Right ventricle myocardium superior (tissue), 1 donor: Measurements from ENCODE around the gene AAK1. TPM values are rescaled to one million over a fixed set of nuclear protein-coding genes. Genes with fewer than 3 reads are reported as not detected.
A peak's percentile ranks its signal among the peaks of the same experiment; 100 is the strongest.

ENCODE experiments used
- ATAC-seq: fragments of 200-7000 bp; cut with Tn5 transposase; one replicate; pipeline ENCODE4 v1.9.1; 2020; ENCODE audit warnings: mild to moderate bottlenecking; ENCODE audit not compliant: poor library complexity
- DNase-seq: peaks from one replicate; pipeline ENCODE4 v3.0.0-alpha.2; 2020
- intact Hi-C: fragments of 100-400 bp; cut with DNase I; formaldehyde crosslinking; loops from one replicate; pipeline ENCODE4 v1.11.2; 2022
- total RNA-seq: library from RNA; stranded (reverse); fragmentation: NEBNext Ultra II Directional; extraction: Animal tissue kit (Norgen Biotek cat#: 25700); gene quantifications from one replicate; pipeline ENCODE4 v1.2.1, GENCODE V29; 2021
- donor health status: DM: no; HTN: yes; CAD: no; lungs with severe emphysema.

Gene AAK1
- total RNA-seq, 1 donor from 2014 or later: 87.2 TPM

DNA sequence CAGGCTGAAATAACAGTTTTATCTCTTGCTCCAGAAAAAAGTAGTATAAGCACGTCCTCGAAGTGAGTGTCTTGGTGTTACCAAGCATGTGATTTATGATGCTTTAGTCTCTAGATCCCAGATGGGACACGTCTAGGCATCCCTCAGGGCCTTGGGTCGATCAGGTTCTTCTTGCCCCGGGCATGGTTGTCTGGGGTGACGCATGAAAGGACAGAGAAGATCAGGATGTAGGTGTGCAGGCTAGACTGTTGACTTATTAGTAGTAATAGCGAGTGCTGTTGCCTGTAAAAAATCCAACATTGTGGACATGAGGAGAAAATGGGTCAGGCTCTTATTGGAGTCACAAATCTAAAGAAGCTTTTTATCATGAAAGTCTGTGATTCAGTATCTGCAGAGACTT, 112.4 kb downstream of the AAK1 start:
- intact Hi-C loops: no loop called here
- DNase-seq (no peak), ATAC-seq (no peak)

DNA sequence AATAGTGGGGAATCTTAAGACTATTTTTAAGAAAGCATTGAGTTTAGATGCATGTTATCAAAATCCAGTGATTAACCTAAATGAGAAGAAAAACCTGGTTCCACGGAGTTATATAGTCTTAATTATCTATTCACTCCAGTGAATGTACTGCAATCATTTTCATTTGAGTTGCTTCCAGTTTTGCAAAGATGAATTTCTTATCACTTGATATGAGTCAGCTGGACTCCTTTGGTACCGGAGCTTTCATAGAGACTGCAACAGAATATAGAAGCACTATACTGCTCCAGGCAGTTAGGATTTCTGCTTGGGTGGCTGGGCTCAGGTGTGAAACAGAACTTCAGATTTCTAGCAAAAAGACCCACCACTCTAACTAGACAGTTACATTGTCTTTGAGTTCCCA, 114.1 kb downstream of the AAK1 start:
- DNase-seq (no peak), ATAC-seq (no peak)
- intact Hi-C loops: no loop called here

DNA sequence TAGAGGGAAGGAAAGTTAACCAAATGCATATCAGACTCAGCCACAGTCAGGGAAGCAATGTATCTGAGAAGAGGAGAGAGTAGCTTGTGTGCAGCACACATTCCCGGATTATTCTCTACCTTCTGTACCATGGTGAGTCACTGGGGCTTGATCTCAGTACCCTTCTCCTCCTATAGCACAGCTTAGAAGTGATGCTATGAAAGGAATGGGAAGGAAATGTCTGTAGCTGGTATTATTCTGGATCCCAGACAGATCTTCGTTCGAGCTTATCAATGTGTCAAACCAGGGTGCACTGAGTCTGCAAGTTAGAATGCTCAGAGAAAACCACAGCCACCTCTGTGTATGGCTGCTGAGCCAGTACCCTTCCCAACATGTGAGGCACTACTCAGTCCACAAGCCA, 118.3 kb downstream of the AAK1 start:
- no peak for ATAC-seq
- intact Hi-C loops: no loop called here
- no peak for DNase-seq

- intact Hi-C loops: no loop called here
- ATAC-seq: no peak
- DNase-seq: no peak
Observed at GRCh38 chr2:69524799-69525198, 118.7 kb downstream of the AAK1 start.

- intact Hi-C loops: no loop called here
- ATAC-seq (no peak), DNase-seq (no peak)
Observed at GRCh38 chr2:69521747-69522146, 121.8 kb downstream of the AAK1 start.

DNA sequence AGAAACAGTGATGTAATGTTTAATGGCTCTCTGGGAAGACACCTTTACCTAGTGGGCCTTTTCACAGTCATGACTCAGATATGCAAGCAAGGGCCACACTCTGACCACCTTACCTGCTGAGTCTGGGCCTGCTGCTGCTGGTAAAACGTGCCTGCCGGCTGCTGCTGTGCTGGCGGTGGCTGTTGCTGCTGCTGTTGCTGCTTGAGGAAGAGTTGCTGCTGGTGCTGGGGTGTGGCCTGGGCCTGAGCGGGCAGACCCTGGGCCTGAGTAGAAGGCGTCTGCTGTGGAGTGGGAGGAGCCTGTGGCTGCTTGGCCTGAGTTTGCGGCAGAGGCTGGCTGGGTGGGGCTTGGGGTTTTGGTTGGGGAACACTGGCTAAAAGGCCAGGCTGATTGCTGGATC, 124.7 kb downstream of the AAK1 start:
- ATAC-seq (peak; percentile 39), DNase-seq (peak; percentile 53)
- intact Hi-C loops: no loop called here

GRCh38 chr2:69517410-69517809, 126.1 kb downstream of the AAK1 start:
- ATAC-seq: no peak
- intact Hi-C loops: no loop called here

DNA sequence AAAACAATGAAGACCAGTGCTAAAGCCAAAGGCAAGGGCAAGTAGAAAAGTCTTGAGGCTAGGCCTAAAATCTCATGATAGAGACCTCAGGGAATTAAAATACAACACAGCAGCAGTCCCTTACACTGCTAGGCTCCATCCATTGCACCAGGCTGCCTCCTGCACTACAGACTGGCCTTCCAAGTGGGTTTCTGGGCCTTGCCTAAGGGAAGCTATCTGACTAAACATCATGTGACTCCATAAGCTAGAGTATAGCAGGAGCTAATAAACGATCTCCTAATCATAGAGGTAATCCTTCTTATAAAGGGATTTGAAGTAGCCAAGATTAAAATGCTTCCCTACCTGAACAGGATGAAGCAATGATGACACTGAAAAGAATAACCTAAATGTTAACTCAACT, 128.7 kb downstream of the AAK1 start:
- intact Hi-C loops: no loop called here
- DNase-seq (no peak), ATAC-seq (no peak)

More at GRCh38 chr2:69517410-69517809, 126.1 kb downstream of the AAK1 start:
- no peak for DNase-seq

DNA sequence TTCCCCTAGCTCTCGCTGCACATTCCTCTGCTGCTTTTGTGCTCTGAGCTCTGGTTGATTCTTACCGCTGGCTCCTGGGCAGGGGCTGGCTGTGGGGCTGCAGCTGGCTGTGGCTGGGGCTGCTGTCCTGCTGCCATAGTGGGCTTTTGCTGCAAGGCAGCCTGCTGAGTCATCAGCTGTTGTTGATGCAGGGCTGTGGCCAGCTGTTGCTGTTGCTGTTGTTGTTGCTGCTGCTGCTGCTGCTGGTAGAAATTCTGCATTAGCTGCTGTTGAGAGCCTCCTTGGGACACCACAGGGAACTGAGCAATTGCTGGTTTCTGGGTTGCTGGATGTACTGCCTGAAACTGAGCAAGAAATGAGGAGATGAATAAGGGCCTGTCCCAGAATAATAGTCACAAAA, 129.1 kb downstream of the AAK1 start:
- DNase-seq: no peak
- peak; percentile 16 for ATAC-seq
- intact Hi-C loops: no loop called here

DNA sequence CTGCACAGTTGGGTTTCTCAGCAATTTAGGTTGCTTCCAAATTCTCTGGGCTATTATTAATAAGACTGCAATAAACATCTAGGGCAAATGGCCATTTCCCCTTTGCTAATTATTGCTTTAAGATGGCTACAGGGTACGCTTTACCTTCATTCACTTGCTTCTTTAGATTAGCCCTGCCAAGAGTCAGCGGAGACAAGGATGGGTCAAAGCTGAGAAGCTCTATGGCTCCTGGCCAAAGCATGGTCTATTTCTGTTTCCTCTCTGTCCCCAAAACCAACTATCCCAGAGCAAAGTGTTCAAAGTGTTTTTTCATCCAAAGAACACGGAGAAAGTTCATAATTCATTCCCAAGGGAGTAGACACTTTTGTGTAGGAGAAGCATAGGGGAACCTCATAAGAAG, 131.1 kb downstream of the AAK1 start:
- DNase-seq (no peak), ATAC-seq (peak; percentile 76)
- intact Hi-C loops: no loop called here

DNA sequence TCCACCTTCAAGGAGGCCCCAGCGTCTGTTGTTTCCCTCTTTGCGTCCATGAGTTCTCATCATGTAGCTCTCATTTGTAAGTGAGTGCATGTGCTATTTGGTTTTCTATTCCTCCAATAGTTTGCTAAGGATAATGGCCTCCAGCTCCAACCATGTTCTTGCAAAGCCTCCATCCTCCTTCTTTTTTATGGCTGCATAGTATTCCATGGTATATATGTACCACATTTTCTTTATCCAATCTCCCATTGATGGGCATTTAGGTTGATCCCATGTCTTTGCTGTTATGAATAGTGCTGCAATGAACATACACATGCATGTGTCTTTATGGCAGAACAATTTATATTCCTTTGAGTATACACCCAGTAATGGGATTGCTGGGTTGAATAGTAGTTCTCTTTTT, 133.3 kb downstream of the AAK1 start:
- intact Hi-C loops: no loop called here
- DNase-seq: no peak
- no peak for ATAC-seq

GRCh38 chr2:69509750-69510140, 133.8 kb downstream of the AAK1 start:
- intact Hi-C loops: no loop called here
- no peak for ATAC-seq
- no peak for DNase-seq

- intact Hi-C loops: no loop called here
- ATAC-seq (peak; percentile 21), DNase-seq (peak; percentile 47)
Observed at GRCh38 chr2:69509011-69509749, 134.4 kb downstream of the AAK1 start.

GRCh38 chr2:69505710-69506109, 137.8 kb downstream of the AAK1 start:
- intact Hi-C loops: no loop called here
- ATAC-seq (peak; percentile 50), DNase-seq (no peak)

- ATAC-seq (no peak), DNase-seq (no peak)
- intact Hi-C loops: no loop called here
Observed at GRCh38 chr2:69501301-69501700, 142.2 kb downstream of the AAK1 start.

GRCh38 chr2:69499966-69500365, 143.6 kb downstream of the AAK1 start:
- no peak for ATAC-seq

DNA sequence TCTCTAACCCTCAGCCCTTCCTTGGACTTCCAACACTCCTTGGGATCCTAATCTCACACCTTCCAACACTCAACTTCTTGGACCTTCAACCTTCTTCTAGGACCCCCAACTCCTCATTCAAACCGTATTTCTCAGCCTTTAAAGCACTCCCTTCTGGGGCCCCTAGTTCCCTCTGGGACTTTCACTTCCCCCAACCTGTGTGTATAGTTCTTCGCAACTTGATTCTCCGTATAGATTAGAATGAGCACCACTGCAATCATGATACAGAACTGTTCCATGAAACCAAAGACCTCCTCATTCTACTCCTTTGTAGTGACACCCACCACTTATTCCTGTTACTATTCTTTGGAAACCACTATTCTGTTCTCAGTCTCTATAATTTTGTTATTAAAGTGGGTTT, 144.3 kb downstream of the AAK1 start:
- DNase-seq (no peak), ATAC-seq (no peak)
- intact Hi-C loops: no loop called here

More at GRCh38 chr2:69499966-69500365, 143.6 kb downstream of the AAK1 start:
- intact Hi-C loops: no loop called here
- DNase-seq: no peak

DNA sequence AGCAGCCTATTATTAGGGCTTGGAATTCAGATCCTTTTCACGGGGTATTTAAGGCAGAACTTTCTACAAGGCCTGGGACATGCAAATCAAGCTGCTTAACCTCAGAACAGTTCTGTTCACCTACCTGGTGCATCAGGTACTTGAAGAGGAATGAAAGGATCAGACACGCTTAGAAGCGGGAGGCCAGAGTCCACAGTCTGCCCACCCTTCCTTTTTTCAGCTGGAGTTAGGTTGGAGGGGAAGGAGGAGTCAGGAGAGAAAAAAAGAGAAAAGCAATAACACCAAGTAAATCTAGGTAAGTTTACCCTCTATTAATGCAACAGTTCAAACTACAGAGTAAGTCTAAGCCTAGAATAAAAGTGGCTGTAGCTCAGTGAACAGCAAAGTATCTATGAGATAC, 147.7 kb downstream of the AAK1 start:
- DNase-seq: no peak
- ATAC-seq: no peak
- intact Hi-C loops: no loop called here

- intact Hi-C loops: no loop called here
- DNase-seq (no peak), ATAC-seq (no peak)
Observed at GRCh38 chr2:69495008-69495407, 148.5 kb downstream of the AAK1 start.

DNA sequence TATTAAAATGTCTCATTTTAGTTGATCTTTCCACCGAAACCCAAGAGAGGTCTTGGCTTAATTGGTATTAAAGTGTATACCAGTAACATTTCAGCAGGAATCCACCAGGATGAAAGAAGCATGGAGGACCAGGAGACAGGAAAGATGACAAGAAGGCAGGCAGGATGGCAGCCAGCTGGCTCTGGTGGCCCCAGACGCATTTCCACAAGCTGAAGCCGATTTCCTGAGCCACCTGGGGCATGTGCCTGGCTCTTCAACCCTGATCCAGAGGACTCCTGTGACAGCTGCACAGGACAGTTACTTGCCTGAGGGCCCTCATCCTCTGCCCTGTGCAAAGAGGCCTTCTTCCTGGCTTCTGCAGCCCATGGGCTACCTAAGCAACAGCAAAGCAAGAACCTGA, 149.4 kb downstream of the AAK1 start:
- intact Hi-C loops: no loop called here
- ATAC-seq (no peak), DNase-seq (no peak)

DNA sequence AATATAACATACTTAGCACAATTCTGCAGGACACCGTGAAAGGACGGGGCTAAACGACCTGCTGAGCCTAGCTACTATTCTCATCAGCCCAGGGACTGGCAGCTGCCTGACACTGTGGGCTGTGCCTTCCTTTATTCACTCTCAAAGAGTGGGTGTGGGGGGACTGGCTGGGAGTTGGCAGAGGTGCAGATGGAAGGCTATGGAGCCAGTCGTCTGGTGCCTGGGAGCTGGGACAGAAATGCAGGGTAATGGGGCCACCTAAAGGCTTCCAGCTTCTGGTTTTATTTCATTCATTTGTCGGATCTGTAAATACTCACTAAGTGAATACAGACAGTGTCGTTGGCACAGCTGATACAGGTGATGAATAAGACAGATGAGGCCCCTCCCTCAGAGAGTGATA, 150.3 kb downstream of the AAK1 start:
- peak; percentile 58 for DNase-seq
- peak; percentile 72 for ATAC-seq

More for the DNA sequence above, 150.3 kb downstream of the AAK1 start:
- intact Hi-C loops: no loop called here
